ENCODE measurements around the gene OLFML1.

Gene OLFML1

GRCh38 chr11:7530013-7530640, 44.8 kb downstream of the OLFML1 start:
- TF ChIP-seq, protein P1, sequence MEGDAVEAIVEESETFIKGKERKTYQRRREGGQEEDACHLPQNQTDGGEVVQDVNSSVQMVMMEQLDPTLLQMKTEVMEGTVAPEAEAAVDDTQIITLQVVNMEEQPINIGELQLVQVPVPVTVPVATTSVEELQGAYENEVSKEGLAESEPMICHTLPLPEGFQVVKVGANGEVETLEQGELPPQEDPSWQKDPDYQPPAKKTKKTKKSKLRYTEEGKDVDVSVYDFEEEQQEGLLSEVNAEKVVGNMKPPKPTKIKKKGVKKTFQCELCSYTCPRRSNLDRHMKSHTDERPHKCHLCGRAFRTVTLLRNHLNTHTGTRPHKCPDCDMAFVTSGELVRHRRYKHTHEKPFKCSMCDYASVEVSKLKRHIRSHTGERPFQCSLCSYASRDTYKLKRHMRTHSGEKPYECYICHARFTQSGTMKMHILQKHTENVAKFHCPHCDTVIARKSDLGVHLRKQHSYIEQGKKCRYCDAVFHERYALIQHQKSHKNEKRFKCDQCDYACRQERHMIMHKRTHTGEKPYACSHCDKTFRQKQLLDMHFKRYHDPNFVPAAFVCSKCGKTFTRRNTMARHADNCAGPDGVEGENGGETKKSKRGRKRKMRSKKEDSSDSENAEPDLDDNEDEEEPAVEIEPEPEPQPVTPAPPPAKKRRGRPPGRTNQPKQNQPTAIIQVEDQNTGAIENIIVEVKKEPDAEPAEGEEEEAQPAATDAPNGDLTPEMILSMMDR (IDR thresholded peaks at IDR 0.05; ENCODE audit: extremely low read depth, insufficient read depth, missing control alignments) = no peak
- DNase-seq (ENCODE audit: low spot score) = no peak
- in situ Hi-C loops (cut with MboI; ENCODE audit: low pct_unique_long_range_greater_than_20kb, low sequenced_read_pairs, unreplicated experiment) = no loop called here

DNA sequence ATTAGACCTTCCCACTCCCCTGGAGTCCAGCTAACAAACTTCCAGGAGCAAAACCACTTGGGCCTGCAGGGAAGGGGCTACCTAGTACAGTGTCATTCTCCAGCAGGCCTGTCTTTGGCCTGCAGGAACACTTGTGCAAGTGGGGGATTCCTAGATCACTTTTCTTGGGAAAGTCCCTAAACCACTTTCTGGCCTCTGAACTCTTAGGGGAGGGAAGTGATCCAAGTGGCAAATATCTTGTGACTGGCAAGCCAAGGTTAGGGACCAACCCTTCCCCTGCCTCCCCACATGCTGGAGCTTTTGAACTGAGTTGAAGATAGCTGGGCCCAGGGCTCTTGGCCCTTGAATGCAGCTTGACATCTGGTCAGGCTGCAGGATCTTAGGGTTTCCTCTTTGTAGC, 45.7 kb downstream of the OLFML1 start:
- TF ChIP-seq, protein P1 (IDR thresholded peaks at IDR 0.05; ENCODE audit: extremely low read depth, insufficient read depth, missing control alignments) = no peak
- DNase-seq (ENCODE audit: low spot score) = no peak
- in situ Hi-C loops (cut with MboI; ENCODE audit: low pct_unique_long_range_greater_than_20kb, low sequenced_read_pairs, unreplicated experiment) = no loop called here

- in situ Hi-C loops (cut with MboI; ENCODE audit: low pct_unique_long_range_greater_than_20kb, low sequenced_read_pairs, unreplicated experiment) = no loop called here
- no peak for DNase-seq (ENCODE audit: low spot score)
- TF ChIP-seq, protein P1 (IDR thresholded peaks at IDR 0.05; ENCODE audit: extremely low read depth, insufficient read depth, missing control alignments) = no peak
These were observed 47.3 kb downstream of the OLFML1 start for GRCh38 chr11:7532405-7533145.

DNA sequence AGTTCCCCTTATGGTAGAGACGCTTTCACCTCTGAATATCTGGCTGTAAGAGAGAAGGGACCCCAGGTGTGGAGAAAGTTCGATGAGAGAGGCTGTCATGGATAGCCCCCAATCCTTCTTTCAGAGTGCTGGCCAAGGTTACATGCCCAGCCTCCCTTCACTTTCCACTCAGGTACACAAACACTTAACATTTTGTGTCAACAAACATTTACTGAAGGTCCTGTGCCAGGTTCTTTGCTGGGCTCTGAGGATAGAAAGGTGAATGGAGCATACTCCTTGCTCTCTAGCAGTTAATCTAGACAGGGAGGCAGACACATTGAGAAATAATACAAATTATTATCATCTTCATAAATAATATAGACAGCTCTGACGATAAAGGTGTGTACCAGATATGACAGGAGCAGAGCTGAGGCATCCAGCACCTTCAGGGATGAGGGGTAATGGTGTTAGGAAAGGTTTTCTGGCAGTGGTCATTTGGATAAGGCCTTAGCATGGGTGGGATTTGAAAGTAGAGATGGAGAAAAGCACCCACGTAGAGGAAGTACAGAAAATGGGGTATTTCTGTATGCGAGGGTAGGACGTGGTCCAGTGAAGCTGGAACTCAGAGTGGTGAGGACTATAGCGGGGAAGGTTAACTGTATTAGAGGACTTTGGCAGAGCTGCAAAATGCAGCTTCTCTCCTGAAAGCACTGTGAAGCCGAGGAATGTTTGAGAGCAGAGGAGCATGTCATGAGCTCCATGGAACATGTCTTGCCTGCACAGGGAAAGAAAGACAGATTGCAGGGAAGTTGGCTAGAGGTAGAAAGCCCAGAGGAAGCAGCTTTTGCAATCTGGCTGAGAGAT, 48.1 kb downstream of the OLFML1 start:
- DNase-seq (ENCODE audit: low spot score) = no peak
- TF ChIP-seq, protein P1 (IDR thresholded peaks at IDR 0.05; ENCODE audit: extremely low read depth, insufficient read depth, missing control alignments) = no peak
- in situ Hi-C loops (cut with MboI; ENCODE audit: low pct_unique_long_range_greater_than_20kb, low sequenced_read_pairs, unreplicated experiment) = no loop called here

- no peak for DNase-seq (ENCODE audit: low spot score)
- TF ChIP-seq, protein P1 (IDR thresholded peaks at IDR 0.05; ENCODE audit: extremely low read depth, insufficient read depth, missing control alignments) = no peak
- in situ Hi-C loops (cut with MboI; ENCODE audit: low pct_unique_long_range_greater_than_20kb, low sequenced_read_pairs, unreplicated experiment) = no loop called here
These were observed 48.7 kb downstream of the OLFML1 start for GRCh38 chr11:7534042-7534378.

DNA sequence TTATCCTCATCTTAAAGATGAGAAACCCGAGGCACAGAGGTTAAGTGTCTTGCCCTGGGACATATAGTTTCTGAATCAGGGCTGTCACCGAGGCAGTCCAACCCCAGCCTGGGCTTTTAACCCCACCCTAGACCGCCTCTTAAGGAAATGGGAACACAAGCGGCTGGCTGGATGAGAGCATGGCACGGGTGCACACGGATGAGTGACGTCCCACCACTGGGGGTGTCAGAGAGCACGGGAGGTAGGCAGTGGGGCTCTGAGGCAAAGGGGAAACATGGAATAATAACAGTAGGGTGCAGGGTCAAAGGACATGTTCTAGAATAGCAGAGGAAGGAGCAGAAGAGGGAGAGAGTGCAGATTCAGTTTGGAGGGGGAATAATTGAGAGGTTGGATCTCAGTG, 50.8 kb downstream of the OLFML1 start:
- in situ Hi-C loops (cut with MboI; ENCODE audit: low pct_unique_long_range_greater_than_20kb, low sequenced_read_pairs, unreplicated experiment) = no loop called here
- DNase-seq (ENCODE audit: low spot score) = no peak
- TF ChIP-seq, protein P1 (IDR thresholded peaks at IDR 0.05; ENCODE audit: extremely low read depth, insufficient read depth, missing control alignments) = peak; percentile 20

Measured in GM13977 (cell line).